ENCODE measurements around the gene CRISP3.

The CRISP3 gene

GRCh38 chr6:49744259-49744658 is at the start of gene CRISP3:
Gene CRISP3, minus strand, starts transcription at chr6:49744388. Its CDS starts 21 bp downstream, at chr6:49744367.
- Histone ChIP-seq H3K9me2 (replicated peaks; ENCODE audit: control insufficient read depth, low read length) (no peaks in the 10 kb centered on the region), H3K27ac (ENCODE audit: low read depth, low read length) (no peak within 1 kb of the TSS), H3K4me2 (ENCODE audit: low read length) (no peak within 1 kb of the TSS), H4K20me1 (ENCODE audit: control insufficient read depth, insufficient read depth, low read depth, low read length) (no peaks in the 10 kb centered on the region), H3K4me1 (ENCODE audit: control insufficient read depth, low read length) (no peaks in the 10 kb centered on the region), H3K79me2 (ENCODE audit: control insufficient read depth, low read length) (no peaks in the 10 kb centered on the region), H3K4me3 (ENCODE audit: low read length) (no peak within 1 kb of the TSS), H3K9me3 (ENCODE audit: control insufficient read depth, insufficient read depth, low read length) (no peaks in the 10 kb centered on the region), H3K36me3 (ENCODE audit: control insufficient read depth, low read length) (no peaks in the 10 kb centered on the region), H3F3A (ENCODE audit: control insufficient read depth, insufficient read depth) (no peaks in the 10 kb centered on the region), H3K27me3 (ENCODE audit: control insufficient read depth, low read length) (no peaks in the 10 kb centered on the region)
- TF ChIP-seq EZH2phosphoT487 (IDR thresholded peaks at IDR 0.05; ENCODE audit: borderline replicate concordance, low read length) (no peak), CTCF (IDR thresholded peaks at IDR 0.05; ENCODE audit: low read depth, low read length, poor library complexity, severe bottlenecking) (no peak)

- TF ChIP-seq CTCF (IDR thresholded peaks at IDR 0.05; ENCODE audit: low read depth, low read length, poor library complexity, severe bottlenecking) (no peak), EZH2phosphoT487 (IDR thresholded peaks at IDR 0.05; ENCODE audit: borderline replicate concordance, low read length) (no peak)
- H3K9me2 ChIP-seq (replicated peaks; ENCODE audit: control insufficient read depth, low read length): no peaks in the 10 kb centered on the region; the same call in 1 of the 2 replicates
- H3K4me2 ChIP-seq (ENCODE audit: low read length): no peak overlapping the region
- H4K20me1 ChIP-seq (ENCODE audit: control insufficient read depth, insufficient read depth, low read depth, low read length): no peaks in the 10 kb centered on the region
- no peak overlapping the region for H3K4me3 ChIP-seq (ENCODE audit: low read length)
- H3K9me3 ChIP-seq (ENCODE audit: control insufficient read depth, insufficient read depth, low read length): no peaks in the 10 kb centered on the region; the same call in 1 of the 2 replicates
- H3K27ac ChIP-seq (ENCODE audit: low read depth, low read length): no peak overlapping the region
- H3K36me3 ChIP-seq (ENCODE audit: control insufficient read depth, low read length): no peaks in the 10 kb centered on the region
- H3K27me3 ChIP-seq (ENCODE audit: control insufficient read depth, low read length): no peaks in the 10 kb centered on the region
- H3K79me2 ChIP-seq (ENCODE audit: control insufficient read depth, low read length): no peaks in the 10 kb centered on the region
- no peaks in the 10 kb centered on the region for H3F3A ChIP-seq (ENCODE audit: control insufficient read depth, insufficient read depth)
- no peaks in the 10 kb centered on the region for H3K4me1 ChIP-seq (ENCODE audit: control insufficient read depth, low read length)
Measured at GRCh38 chr6:49790341-49790740, 46.2 kb upstream of the CRISP3 start.

GRCh38 chr6:49787176-49787575 is 43.0 kb upstream of the CRISP3 start, which contains the start of gene PGK2:
Gene PGK2, minus strand, starts transcription at chr6:49787285. Its CDS starts 98 bp downstream, at chr6:49787187.
- H3K9me2 ChIP-seq (replicated peaks; ENCODE audit: control insufficient read depth, low read length): no peaks in the 10 kb centered on the region; the same call in 1 of the 2 replicates
- no peaks in the 10 kb centered on the region; the same call in 1 of the 2 replicates for H3K9me3 ChIP-seq (ENCODE audit: control insufficient read depth, insufficient read depth, low read length)
- H3F3A ChIP-seq (ENCODE audit: control insufficient read depth, insufficient read depth): no peaks in the 10 kb centered on the region
- no peaks in the 10 kb centered on the region for H3K27me3 ChIP-seq (ENCODE audit: control insufficient read depth, low read length)
- H3K36me3 ChIP-seq (ENCODE audit: control insufficient read depth, low read length): no peaks in the 10 kb centered on the region
- H4K20me1 ChIP-seq (ENCODE audit: control insufficient read depth, insufficient read depth, low read depth, low read length): no peaks in the 10 kb centered on the region
- H3K79me2 ChIP-seq (ENCODE audit: control insufficient read depth, low read length): no peaks in the 10 kb centered on the region
- H3K4me2 ChIP-seq (ENCODE audit: low read length): no peak within 1 kb of the TSS
- no peak within 1 kb of the TSS for H3K4me3 ChIP-seq (ENCODE audit: low read length)
- TF ChIP-seq EZH2phosphoT487 (IDR thresholded peaks at IDR 0.05; ENCODE audit: borderline replicate concordance, low read length): no peak
- no peak for TF ChIP-seq CTCF (IDR thresholded peaks at IDR 0.05; ENCODE audit: low read depth, low read length, poor library complexity, severe bottlenecking)
- no peak within 1 kb of the TSS for H3K27ac ChIP-seq (ENCODE audit: low read depth, low read length)
- no peaks in the 10 kb centered on the region for H3K4me1 ChIP-seq (ENCODE audit: control insufficient read depth, low read length)
